Measurements from ENCODE around the gene TMEM233. TPM values are rescaled to one million over a fixed set of nuclear protein-coding genes. Genes with fewer than 3 reads are reported as not detected.
A peak's percentile ranks its signal among the peaks of the same experiment; 100 is the strongest.

Gene TMEM233
- total RNA-seq, 4 donors from 2014 or later = 0.13 to 0.19 (median 0.15) TPM; not detected in 1

- DNase-seq = no peak
- intact Hi-C loops (cut with DNase I) = no loop called here
- no peaks in the 10 kb centered on the region for H3K9me3 ChIP-seq
- no peak for TF ChIP-seq POLR2A (IDR thresholded peaks at IDR 0.05)
- no peak for TF ChIP-seq CTCF (IDR thresholded peaks at IDR 0.05)
- H3K27me3 ChIP-seq = no peaks in the 10 kb centered on the region
- WGBS, 2 donors = 68 to 70% methylated on average over 3 of the region's 3 CpGs
- peak overlapping the region in 2 of 4 donors; percentile 25 to 36 for H3K27ac ChIP-seq
- no peak overlapping the region for H3K4me3 ChIP-seq
- H3K36me3 ChIP-seq = peaks cover 28 to 59% (median 34%) of the 10 kb centered on the region in 3 donors
- peaks cover 0 to 26% (median 0%) of the 10 kb centered on the region in 3 donors for H3K4me1 ChIP-seq
These were observed 89.2 kb downstream of the TMEM233 start for GRCh38 chr12:119682639-119683252.

- no peaks in the 10 kb centered on the region for H3K27me3 ChIP-seq
- peaks cover 22 to 52% (median 27%) of the 10 kb centered on the region in 3 donors for H3K36me3 ChIP-seq
- no peak overlapping the region for H3K4me3 ChIP-seq
- no peak overlapping the region for H3K27ac ChIP-seq
- no peak for DNase-seq
- H3K4me1 ChIP-seq = peaks cover 0 to 26% (median 0%) of the 10 kb centered on the region in 3 donors
- no peak for TF ChIP-seq POLR2A (IDR thresholded peaks at IDR 0.05)
- TF ChIP-seq CTCF (IDR thresholded peaks at IDR 0.05) = no peak
- intact Hi-C loops (cut with DNase I) = no loop called here
- H3K9me3 ChIP-seq = no peaks in the 10 kb centered on the region
- 66 to 81% methylated on average over 5 of the region's 6 CpGs for WGBS, 2 donors
These were observed 89.8 kb downstream of the TMEM233 start for GRCh38 chr12:119683413-119683812.

GRCh38 chr12:119683816-119684215, 90.2 kb downstream of the TMEM233 start:
- DNase-seq = no peak
- H3K36me3 ChIP-seq = peaks cover 19 to 48% (median 24%) of the 10 kb centered on the region in 3 donors
- WGBS, 2 donors = 71 to 75% methylated on average over 3 of the region's 3 CpGs
- H3K4me1 ChIP-seq = peaks cover 0 to 26% (median 0%) of the 10 kb centered on the region in 3 donors
- no peaks in the 10 kb centered on the region for H3K9me3 ChIP-seq
- H3K27me3 ChIP-seq = no peaks in the 10 kb centered on the region
- no peak overlapping the region for H3K27ac ChIP-seq
- H3K4me3 ChIP-seq = no peak overlapping the region
- TF ChIP-seq CTCF (IDR thresholded peaks at IDR 0.05) (no peak), POLR2A (IDR thresholded peaks at IDR 0.05) (no peak)
- intact Hi-C loops (cut with DNase I) = no loop called here

- H3K4me3 ChIP-seq = no peak overlapping the region
- H3K27me3 ChIP-seq = no peaks in the 10 kb centered on the region
- H3K27ac ChIP-seq = no peak overlapping the region
- WGBS, 2 donors = 55 to 58% methylated on average over 10 of the region's 10 CpGs
- intact Hi-C loops (cut with DNase I) = no loop called here
- H3K36me3 ChIP-seq = peaks cover 9 to 40% (median 16%) of the 10 kb centered on the region in 3 donors
- peaks cover 0 to 19% (median 0%) of the 10 kb centered on the region in 3 donors for H3K4me1 ChIP-seq
- no peaks in the 10 kb centered on the region for H3K9me3 ChIP-seq
- DNase-seq = no peak
- TF ChIP-seq CTCF (IDR thresholded peaks at IDR 0.05) (no peak), POLR2A (IDR thresholded peaks at IDR 0.05) (no peak)
These were observed 91.3 kb downstream of the TMEM233 start for GRCh38 chr12:119684711-119685369.

GRCh38 chr12:119685375-119685774, 91.8 kb downstream of the TMEM233 start:
- intact Hi-C loops (cut with DNase I) = no loop called here
- Histone ChIP-seq H3K9me3 (no peaks in the 10 kb centered on the region), H3K27me3 (no peaks in the 10 kb centered on the region), H3K36me3 (peaks cover 3 to 39% (median 13%) of the 10 kb centered on the region in 3 donors), H3K27ac (no peak overlapping the region), H3K4me1 (peaks cover 0 to 13% (median 0%) of the 10 kb centered on the region in 3 donors), H3K4me3 (no peak overlapping the region)
- DNase-seq = no peak
- WGBS, 2 donors = 78 to 81% methylated on average over 4 of the region's 4 CpGs
- TF ChIP-seq POLR2A (IDR thresholded peaks at IDR 0.05) (no peak), CTCF (IDR thresholded peaks at IDR 0.05) (no peak)

Data from esophagus squamous epithelium (tissue), 5 donors.